Testis (tissue), 2 donors: ENCODE data around the gene COMMD3.

Source experiments
- POLR2A ChIP-seq: fragments of 450-650 bp; IDR thresholded peaks from one replicate; pipeline ENCODE4 v1.6.1; 2017; ENCODE audit warnings: antibody characterized with exemption, mild to moderate bottlenecking, moderate library complexity
- TF ChIP-seq, protein P1 (sequence below), 3 experiments: fragments of 450-650 bp in 2 of 3; fragments of 200-600 bp in 1 of 3; sonication (generic) in 1 of 3; IDR thresholded peaks; one replicate each; pipeline ENCODE4 v1.5.1; 2016 to 2019; ENCODE audit warnings: antibody characterized with exemption in 3 of 3, mild to moderate bottlenecking in 2 of 3, moderate library complexity in 1 of 3

DNA sequence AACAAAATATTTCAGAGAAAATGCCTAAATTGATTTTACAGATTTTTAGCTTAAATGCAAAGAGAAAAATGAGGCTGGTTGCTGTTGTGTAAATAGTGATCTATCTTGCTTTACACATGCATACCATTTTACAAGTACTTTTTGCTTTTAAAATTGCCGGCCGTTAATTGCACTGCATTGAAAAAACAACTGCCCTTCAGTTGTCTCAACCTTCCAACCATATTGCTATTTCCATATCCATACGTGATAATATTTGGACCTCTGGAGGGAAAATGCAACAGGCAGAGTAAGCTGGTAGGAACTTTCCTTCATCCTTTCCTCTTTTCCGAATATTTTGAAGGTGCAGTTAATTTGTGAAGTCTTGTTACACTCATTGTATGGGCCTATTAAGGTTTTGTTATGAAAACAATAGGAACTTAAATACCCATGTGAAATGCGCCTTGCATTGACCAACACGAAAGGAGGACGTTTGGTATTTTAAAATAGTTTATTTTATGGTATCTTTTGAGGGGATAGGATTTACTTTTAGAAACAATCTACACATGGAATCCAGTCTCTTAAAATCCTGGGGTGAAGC, 16.0 kb downstream of the COMMD3 start:
- TF ChIP-seq, protein P1, sequence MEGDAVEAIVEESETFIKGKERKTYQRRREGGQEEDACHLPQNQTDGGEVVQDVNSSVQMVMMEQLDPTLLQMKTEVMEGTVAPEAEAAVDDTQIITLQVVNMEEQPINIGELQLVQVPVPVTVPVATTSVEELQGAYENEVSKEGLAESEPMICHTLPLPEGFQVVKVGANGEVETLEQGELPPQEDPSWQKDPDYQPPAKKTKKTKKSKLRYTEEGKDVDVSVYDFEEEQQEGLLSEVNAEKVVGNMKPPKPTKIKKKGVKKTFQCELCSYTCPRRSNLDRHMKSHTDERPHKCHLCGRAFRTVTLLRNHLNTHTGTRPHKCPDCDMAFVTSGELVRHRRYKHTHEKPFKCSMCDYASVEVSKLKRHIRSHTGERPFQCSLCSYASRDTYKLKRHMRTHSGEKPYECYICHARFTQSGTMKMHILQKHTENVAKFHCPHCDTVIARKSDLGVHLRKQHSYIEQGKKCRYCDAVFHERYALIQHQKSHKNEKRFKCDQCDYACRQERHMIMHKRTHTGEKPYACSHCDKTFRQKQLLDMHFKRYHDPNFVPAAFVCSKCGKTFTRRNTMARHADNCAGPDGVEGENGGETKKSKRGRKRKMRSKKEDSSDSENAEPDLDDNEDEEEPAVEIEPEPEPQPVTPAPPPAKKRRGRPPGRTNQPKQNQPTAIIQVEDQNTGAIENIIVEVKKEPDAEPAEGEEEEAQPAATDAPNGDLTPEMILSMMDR (IDR thresholded peaks at IDR 0.05), result no peak
- no peak for TF ChIP-seq POLR2A
